NCI-H2107 (cell line): ENCODE results near the gene MAP3K4.

Source experiments
- DNase-seq: peaks from one replicate; lab custom pipeline; 2025; lab: John Stamatoyannopoulos, UW

MAP3K4 gene

DNA sequence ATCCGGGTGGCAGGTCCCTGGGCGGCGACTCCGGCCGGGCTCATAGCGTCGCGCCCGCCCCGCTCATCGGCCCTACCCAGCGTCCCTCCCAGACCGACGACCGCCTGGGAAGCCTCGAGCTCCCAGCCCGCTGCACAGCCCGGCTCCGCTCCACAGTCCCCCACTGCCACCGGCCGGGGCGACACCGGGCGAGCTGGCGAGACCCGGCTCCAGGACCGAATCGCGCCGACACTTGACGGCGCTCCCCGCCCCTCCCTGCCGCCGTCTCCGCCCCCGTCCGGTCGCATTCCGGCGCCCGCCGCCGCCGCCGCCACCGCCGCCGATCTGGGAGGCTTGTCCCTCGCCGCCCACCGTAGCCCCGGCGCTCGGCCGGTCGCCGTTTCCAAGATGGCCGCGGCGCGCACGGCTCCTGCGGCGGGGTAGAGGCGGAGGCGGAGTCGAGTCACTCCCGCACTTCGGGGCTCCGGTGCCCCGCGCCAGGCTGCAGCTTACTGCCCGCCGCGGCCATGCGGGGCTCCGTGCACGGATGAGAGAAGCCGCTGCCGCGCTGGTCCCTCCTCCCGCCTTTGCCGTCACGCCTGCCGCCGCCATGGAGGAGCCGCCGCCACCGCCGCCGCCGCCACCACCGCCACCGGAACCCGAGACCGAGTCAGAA lies at the start of gene MAP3K4:
TSS of gene MAP3K4 (plus strand) at position 364 of the 655 bp plus-strand sequence. CDS start at position 527, 163 bp downstream.
- DNase-seq: peak; percentile 60

DNA sequence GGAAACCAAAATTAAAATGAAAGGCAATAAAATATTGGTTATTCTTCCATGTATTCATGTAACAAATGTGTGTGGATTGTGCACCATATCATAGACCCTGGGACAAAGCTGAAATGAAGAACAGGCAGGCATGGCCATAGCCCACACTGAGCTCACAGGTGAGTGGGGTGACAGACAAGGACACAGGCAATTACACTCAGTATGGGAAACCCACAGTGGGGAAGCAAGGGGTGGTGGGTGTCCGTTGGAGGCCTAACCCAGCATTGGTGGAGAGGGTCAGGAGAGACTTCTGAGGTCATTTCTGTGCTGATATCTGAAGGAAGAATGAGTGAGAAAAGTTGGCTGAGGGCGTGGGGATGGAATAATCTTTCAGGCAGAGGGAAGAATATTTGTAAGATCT lies 47.6 kb upstream of the MAP3K4 start:
- no peak for DNase-seq

GRCh38 chr6:160945516-160946177 lies 45.9 kb upstream of the MAP3K4 start:
- no peak for DNase-seq

DNA sequence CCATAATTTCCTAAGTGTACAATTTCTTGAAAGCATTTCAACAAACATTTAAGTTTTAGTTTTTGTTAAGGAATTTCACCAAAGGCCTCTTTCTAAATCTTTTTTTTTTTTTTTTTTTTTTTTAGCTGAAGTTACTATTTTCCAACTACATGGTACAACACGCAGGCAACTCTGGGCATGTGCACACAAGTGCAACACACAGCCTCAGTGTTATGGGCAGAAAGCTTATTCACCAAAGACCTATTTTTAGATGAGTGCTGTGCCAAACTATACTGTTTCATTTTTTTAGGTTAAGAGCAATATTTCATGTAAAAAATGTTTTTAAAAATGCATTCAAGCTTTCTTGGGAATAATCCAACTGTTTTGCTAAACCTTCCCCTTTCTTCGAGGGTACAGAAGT lies 42.0 kb upstream of the MAP3K4 start:
- DNase-seq: no peak

DNA sequence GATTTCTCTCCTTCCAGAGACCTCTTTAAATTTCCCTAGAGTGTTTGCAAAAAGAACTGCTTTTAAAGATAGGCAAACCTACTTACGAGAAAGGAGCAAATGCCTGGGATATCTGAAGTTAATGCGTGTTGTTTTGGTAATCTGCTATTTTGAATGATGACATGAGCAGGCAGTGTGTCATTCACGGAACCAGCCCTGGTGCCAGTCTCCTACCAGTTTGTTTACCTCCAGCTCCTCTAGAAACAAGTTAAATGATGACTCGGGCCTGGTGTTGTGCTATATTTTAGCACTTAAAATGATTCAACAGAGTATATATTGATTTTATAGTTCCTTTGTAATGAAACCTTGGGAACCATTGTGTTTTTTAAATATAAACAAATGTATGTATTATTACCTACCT lies 41.1 kb upstream of the MAP3K4 start:
- no peak for DNase-seq

GRCh38 chr6:160951187-160952030 lies 40.2 kb upstream of the MAP3K4 start:
- DNase-seq: no peak

- DNase-seq: no peak
These were observed 38.8 kb upstream of the MAP3K4 start for GRCh38 chr6:160952633-160953281.

GRCh38 chr6:160955508-160956295 lies 35.9 kb upstream of the MAP3K4 start:
- DNase-seq: no peak

- DNase-seq: no peak
These were observed 35.1 kb upstream of the MAP3K4 start for GRCh38 chr6:160956300-160957035.

DNA sequence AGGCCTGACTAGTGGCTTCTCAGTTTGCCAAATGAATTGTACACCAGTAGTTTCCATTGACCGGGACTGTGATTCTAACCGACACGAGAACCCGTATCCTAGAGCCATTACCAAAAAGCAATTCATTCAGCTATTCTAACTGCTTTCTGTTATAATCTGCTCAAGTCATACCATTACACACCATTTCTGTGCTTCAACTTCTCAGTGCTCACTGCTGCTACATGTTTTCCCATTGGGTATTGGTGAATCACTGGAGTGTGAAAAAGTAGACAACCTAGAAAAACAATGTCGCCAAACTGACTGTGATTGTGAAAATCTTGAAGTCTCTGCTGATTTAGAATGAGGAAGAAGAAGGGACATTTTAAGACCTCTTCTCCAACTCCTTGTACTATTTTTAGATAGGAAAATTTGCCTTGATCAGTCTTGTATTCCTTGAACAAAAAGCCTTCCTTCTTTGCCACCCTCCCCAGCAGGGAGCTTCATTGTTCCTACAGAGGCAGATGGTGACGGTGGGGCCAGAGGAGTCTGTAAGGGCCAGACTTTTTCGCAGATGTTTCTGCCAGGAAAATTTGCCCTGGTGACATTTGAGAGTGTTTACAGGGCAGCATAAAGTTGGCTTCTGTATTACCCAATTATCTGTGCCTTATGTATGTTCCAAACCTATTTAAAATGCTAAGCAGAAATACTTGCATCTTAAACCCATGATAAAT lies 31.7 kb upstream of the MAP3K4 start:
- DNase-seq: no peak

DNA sequence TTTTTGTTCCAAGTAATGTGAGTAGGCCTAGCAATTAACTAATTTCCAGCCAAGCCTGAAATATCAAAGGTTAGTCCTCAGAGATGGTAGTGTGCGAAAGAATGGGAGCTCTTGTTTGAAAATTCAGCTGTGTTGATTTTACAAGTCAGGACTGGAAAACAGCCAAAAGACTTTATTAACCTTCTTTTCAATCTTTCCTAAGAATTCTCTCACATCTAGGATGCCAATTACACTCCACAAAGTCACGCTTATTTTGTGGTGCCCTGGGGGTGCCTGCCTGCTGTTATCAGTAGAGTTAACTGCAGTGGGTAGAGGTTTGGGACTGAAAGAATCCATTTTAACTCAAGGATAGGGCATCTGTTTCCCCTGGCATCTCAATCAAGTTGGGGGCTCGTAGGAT lies 30.7 kb upstream of the MAP3K4 start:
- DNase-seq: no peak

GRCh38 chr6:160962835-160963623 lies 28.5 kb upstream of the MAP3K4 start:
- DNase-seq: no peak

- DNase-seq: no peak
These were observed 27.9 kb upstream of the MAP3K4 start for GRCh38 chr6:160963651-160964050.

- no peak for DNase-seq
These were observed 25.7 kb upstream of the MAP3K4 start for GRCh38 chr6:160965893-160966292.

DNA sequence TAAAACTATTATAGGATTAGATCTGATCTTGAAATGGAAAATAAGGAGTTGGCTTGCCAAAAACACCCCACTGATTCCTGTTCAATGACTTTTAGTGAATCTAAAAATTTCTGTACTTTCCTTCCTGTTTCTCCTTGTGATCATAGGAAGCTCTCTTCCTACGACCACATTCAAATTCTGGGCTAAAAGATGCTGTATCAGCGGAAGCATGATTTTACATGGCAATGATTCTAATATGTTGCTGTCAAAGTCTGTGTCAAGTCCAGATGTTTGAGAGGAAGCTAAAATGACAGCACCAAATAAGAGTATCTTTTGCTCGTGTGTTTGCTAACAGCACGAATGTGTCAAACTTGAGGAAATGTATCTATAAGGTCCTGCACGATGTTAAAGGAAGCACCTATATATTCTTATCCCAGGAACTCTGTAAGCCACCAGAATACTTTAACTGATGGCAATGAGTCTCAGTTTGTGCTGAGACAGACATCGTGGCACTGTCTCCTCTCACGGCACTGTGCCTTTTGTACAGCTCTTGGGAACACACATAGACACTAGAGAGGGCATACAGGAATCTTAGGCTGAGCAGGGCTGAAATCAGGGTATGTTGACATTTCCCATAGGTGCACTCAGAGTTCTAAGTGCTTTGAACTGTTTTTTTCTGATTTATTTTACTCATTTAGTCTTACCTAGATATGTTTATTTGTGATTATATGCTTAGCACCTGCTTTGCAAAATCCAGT lies 24.9 kb upstream of the MAP3K4 start:
- DNase-seq: no peak

GRCh38 chr6:160967351-160967750 lies 24.2 kb upstream of the MAP3K4 start:
- no peak for DNase-seq

GRCh38 chr6:160967833-160968232 lies 23.7 kb upstream of the MAP3K4 start:
- no peak for DNase-seq

- no peak for DNase-seq
These were observed 20.4 kb upstream of the MAP3K4 start for GRCh38 chr6:160971171-160971570.

DNA sequence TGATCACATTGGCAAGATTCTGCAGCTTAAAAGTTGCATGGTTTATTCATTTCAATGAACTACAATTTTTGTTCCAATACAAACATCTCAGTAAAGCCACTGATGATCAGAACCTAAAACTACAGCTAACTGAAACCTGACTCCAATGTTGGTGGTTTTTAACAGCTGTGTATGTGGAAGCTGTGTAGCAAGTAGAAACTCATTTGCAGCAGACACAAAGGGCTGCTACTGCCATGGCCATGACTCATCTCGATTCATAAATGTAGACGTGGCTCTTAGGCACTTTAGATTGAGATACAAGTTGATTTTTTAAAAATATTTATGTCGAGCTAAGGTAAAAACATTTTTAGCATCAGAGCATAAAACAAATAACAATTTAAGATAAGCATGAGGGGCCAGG lies 19.5 kb upstream of the MAP3K4 start:
- peak; percentile 50 for DNase-seq
